ENCODE results near the gene RRAGC. TPM values are rescaled to one million over a fixed set of nuclear protein-coding genes. Genes with fewer than 3 reads are reported as not detected.

RRAGC gene
- total and polyA plus RNA-seq, 9 of the 15 experiments (the other 6 are each of a cell fraction or from before 2014, with no cell fraction given), result 3.9 to 16.9 (median 10.9) TPM

GRCh38 chr1:38873027-38873969, 13.7 kb upstream of the RRAGC start, which contains the start of gene MYCBP (continued):
- TF ChIP-seq ZBTB11 (CRISPR knock-in tag; IDR thresholded peaks at IDR 0.05) (peak in 1 of 3 experiments; percentile 82; a peak in 2 of 6 replicates), PTBP1 (IDR thresholded peaks at IDR 0.05; ENCODE audit: low read depth, low read length) (no peak), TRIM24 (IDR thresholded peaks at IDR 0.05) (no peak), CHD4 (IDR thresholded peaks at IDR 0.05; ENCODE audit: insufficient read depth, insufficient replicate concordance, low read depth, low read length, poor library complexity, severe bottlenecking) (no peak), E2F8 (IDR thresholded peaks at IDR 0.05; ENCODE audit: low read depth, partially characterized antibody) (no peak), CEBPB (tag; IDR thresholded peaks at IDR 0.05) (no peak), ZNF561 (CRISPR knock-in tag; conservative IDR thresholded peaks at IDR 0.05) (no peak)
- TF ChIP-seq, protein P1, sequence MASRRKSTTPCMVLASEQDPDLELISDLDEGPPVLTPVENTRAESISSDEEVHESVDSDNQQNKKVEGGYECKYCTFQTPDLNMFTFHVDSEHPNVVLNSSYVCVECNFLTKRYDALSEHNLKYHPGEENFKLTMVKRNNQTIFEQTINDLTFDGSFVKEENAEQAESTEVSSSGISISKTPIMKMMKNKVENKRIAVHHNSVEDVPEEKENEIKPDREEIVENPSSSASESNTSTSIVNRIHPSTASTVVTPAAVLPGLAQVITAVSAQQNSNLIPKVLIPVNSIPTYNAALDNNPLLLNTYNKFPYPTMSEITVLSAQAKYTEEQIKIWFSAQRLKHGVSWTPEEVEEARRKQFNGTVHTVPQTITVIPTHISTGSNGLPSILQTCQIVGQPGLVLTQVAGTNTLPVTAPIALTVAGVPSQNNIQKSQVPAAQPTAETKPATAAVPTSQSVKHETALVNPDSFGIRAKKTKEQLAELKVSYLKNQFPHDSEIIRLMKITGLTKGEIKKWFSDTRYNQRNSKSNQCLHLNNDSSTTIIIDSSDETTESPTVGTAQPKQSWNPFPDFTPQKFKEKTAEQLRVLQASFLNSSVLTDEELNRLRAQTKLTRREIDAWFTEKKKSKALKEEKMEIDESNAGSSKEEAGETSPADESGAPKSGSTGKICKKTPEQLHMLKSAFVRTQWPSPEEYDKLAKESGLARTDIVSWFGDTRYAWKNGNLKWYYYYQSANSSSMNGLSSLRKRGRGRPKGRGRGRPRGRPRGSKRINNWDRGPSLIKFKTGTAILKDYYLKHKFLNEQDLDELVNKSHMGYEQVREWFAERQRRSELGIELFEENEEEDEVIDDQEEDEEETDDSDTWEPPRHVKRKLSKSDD (conservative IDR thresholded peaks at IDR 0.05; ENCODE audit: low read length), result no peak
- TF ChIP-seq, protein P2, sequence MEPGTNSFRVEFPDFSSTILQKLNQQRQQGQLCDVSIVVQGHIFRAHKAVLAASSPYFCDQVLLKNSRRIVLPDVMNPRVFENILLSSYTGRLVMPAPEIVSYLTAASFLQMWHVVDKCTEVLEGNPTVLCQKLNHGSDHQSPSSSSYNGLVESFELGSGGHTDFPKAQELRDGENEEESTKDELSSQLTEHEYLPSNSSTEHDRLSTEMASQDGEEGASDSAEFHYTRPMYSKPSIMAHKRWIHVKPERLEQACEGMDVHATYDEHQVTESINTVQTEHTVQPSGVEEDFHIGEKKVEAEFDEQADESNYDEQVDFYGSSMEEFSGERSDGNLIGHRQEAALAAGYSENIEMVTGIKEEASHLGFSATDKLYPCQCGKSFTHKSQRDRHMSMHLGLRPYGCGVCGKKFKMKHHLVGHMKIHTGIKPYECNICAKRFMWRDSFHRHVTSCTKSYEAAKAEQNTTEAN (CRISPR knock-in tag; IDR thresholded peaks at IDR 0.05), result no peak
